ENCODE data around the gene RBFOX2. TPM values are rescaled to one million over a fixed set of nuclear protein-coding genes. Genes with fewer than 3 reads are reported as not detected.

The RBFOX2 gene
- total RNA-seq, 1 experiment from 2014 or later, result 91.1 TPM

GRCh38 chr22:35717572-35717971 is 311.1 kb downstream of the RBFOX2 start, which contains the start of gene APOL5:
TSS of gene APOL5 (plus strand) at chr22:35717872. CDS start at chr22:35717872, 0 bp downstream.
- intact Hi-C loops (cut with micrococcal nuclease; ENCODE audit: unreplicated experiment), result no loop called here
- POLR2A ChIA-PET, result interaction anchor here (0.6 kb wide), 1 partner anchor 367 kb away, joined by 4 read pairs; no protein-coding TSS in a partner anchor
- no peaks in the 10 kb centered on the region for H3K4me1 Mint-ChIP-seq (ENCODE audit: low read depth, unreplicated experiment)

GRCh38 chr22:35712672-35713071 is 316.0 kb downstream of the RBFOX2 start:
- TF ChIP-seq, protein P1, sequence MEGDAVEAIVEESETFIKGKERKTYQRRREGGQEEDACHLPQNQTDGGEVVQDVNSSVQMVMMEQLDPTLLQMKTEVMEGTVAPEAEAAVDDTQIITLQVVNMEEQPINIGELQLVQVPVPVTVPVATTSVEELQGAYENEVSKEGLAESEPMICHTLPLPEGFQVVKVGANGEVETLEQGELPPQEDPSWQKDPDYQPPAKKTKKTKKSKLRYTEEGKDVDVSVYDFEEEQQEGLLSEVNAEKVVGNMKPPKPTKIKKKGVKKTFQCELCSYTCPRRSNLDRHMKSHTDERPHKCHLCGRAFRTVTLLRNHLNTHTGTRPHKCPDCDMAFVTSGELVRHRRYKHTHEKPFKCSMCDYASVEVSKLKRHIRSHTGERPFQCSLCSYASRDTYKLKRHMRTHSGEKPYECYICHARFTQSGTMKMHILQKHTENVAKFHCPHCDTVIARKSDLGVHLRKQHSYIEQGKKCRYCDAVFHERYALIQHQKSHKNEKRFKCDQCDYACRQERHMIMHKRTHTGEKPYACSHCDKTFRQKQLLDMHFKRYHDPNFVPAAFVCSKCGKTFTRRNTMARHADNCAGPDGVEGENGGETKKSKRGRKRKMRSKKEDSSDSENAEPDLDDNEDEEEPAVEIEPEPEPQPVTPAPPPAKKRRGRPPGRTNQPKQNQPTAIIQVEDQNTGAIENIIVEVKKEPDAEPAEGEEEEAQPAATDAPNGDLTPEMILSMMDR (IDR thresholded peaks at IDR 0.05; ENCODE audit: insufficient read depth in 1 of 2, low read depth in 1 of 2, low read length in 1 of 2, severe bottlenecking in 1 of 2, unreplicated experiment in 1 of 2), result no peak
- H3K36me3 Mint-ChIP-seq (ENCODE audit: insufficient read depth, unreplicated experiment), result no peaks in the 10 kb centered on the region
- ChIA-PET CTCF (no interaction called here), POLR2A (no interaction called here)
- H3K9me3 Mint-ChIP-seq (ENCODE audit: unreplicated experiment), result peaks cover 10% of the 10 kb centered on the region
- H3K4me1 Mint-ChIP-seq (ENCODE audit: low read depth, unreplicated experiment), result peaks cover 7% of the 10 kb centered on the region
- no peak for DNase-seq
- no peaks in the 10 kb centered on the region for H3K4me1 ChIP-seq
- no peak overlapping the region for H3K4me3 Mint-ChIP-seq (ENCODE audit: unreplicated experiment)
- no peaks in the 10 kb centered on the region for H3K27me3 Mint-ChIP-seq (ENCODE audit: insufficient read depth, unreplicated experiment)
- no peak overlapping the region for H3K4me3 ChIP-seq (ENCODE audit: low read depth, low read length)
- intact Hi-C loops (cut with micrococcal nuclease; ENCODE audit: unreplicated experiment), result no loop called here
- no peak overlapping the region for H3K27ac Mint-ChIP-seq (ENCODE audit: unreplicated experiment)
- no peaks in the 10 kb centered on the region for H3K9me3 ChIP-seq
- no peaks in the 10 kb centered on the region for H3K27me3 ChIP-seq (replicated peaks; ENCODE audit: control insufficient read depth, insufficient read depth, low read length)
- BruUV-seq (replicated peaks), result no TSS peak
- H3K36me3 ChIP-seq (ENCODE audit: control insufficient read depth, insufficient read depth, low read length), result no peaks in the 10 kb centered on the region

More at GRCh38 chr22:35717572-35717971, 311.1 kb downstream of the RBFOX2 start, which contains the start of gene APOL5:
- Mint-ChIP-seq H3K9me3 (ENCODE audit: unreplicated experiment) (peaks cover 9% of the 10 kb centered on the region), H3K27me3 (ENCODE audit: insufficient read depth, unreplicated experiment) (no peaks in the 10 kb centered on the region), H3K27ac (ENCODE audit: unreplicated experiment) (no peak within 1 kb of the TSS), H3K4me3 (ENCODE audit: unreplicated experiment) (no peak within 1 kb of the TSS), H3K36me3 (ENCODE audit: insufficient read depth, unreplicated experiment) (no peaks in the 10 kb centered on the region)
- H3K27me3 ChIP-seq (replicated peaks; ENCODE audit: control insufficient read depth, insufficient read depth, low read length), result no peaks in the 10 kb centered on the region
- H3K9me3 ChIP-seq, result no peaks in the 10 kb centered on the region
- H3K4me3 ChIP-seq (ENCODE audit: low read depth, low read length), result no peak within 1 kb of the TSS
- no peaks in the 10 kb centered on the region for H3K36me3 ChIP-seq (ENCODE audit: control insufficient read depth, insufficient read depth, low read length)
- H3K4me1 ChIP-seq, result no peaks in the 10 kb centered on the region
- BruUV-seq (replicated peaks), result no TSS peak
- TF ChIP-seq, protein P1 (IDR thresholded peaks at IDR 0.05; ENCODE audit: insufficient read depth in 1 of 2, low read depth in 1 of 2, low read length in 1 of 2, severe bottlenecking in 1 of 2, unreplicated experiment in 1 of 2), result no peak
- no peak for DNase-seq
- CTCF ChIA-PET, result interaction anchor here (0.6 kb wide), 1 partner anchor 407 kb away, joined by 3 read pairs; no protein-coding TSS in a partner anchor

DNA sequence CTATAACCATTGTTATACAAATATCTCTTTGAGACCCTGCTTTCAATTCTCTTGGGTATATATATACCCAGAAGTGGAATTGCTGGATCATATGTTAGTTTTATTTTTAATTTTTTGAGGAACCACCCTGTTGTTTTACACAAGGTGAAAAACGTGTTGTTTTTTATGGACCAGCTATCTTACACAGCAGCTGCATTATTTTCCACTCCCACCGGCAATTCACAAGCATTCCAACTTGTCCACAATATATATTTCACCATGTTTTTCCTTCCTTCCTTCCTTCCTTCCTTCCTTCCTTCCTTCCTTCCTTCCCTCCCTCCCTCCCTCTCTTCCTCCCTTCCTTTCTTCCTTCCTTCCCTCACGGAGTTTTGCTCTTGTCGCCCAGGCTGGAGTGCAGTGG is 317.3 kb downstream of the RBFOX2 start:
- Histone ChIP-seq H3K36me3 (ENCODE audit: control insufficient read depth, insufficient read depth, low read length) (no peaks in the 10 kb centered on the region), H3K4me1 (no peaks in the 10 kb centered on the region), H3K27me3 (replicated peaks; ENCODE audit: control insufficient read depth, insufficient read depth, low read length) (no peaks in the 10 kb centered on the region), H3K9me3 (no peaks in the 10 kb centered on the region), H3K4me3 (ENCODE audit: low read depth, low read length) (no peak overlapping the region)
- Mint-ChIP-seq H3K4me3 (ENCODE audit: unreplicated experiment) (no peak overlapping the region), H3K27ac (ENCODE audit: unreplicated experiment) (no peak overlapping the region), H3K36me3 (ENCODE audit: insufficient read depth, unreplicated experiment) (no peaks in the 10 kb centered on the region), H3K9me3 (ENCODE audit: unreplicated experiment) (peaks cover 10% of the 10 kb centered on the region), H3K4me1 (ENCODE audit: low read depth, unreplicated experiment) (peaks cover 7% of the 10 kb centered on the region), H3K27me3 (ENCODE audit: insufficient read depth, unreplicated experiment) (no peaks in the 10 kb centered on the region)
- ChIA-PET CTCF (no interaction called here), POLR2A (no interaction called here)
- DNase-seq, result no peak
- intact Hi-C loops (cut with micrococcal nuclease; ENCODE audit: unreplicated experiment), result no loop called here
- TF ChIP-seq, protein P1 (IDR thresholded peaks at IDR 0.05; ENCODE audit: insufficient read depth in 1 of 2, low read depth in 1 of 2, low read length in 1 of 2, severe bottlenecking in 1 of 2, unreplicated experiment in 1 of 2), result no peak
- BruUV-seq (replicated peaks), result no TSS peak

Data from Caco-2 (cell line).